ENCODE data around the gene IL10RA. TPM values are rescaled to one million over a fixed set of nuclear protein-coding genes. Genes with fewer than 3 reads are reported as not detected.

IL10RA gene
- total and polyA plus RNA-seq, 4 donors = 7.9 to 52.5 (median 28.2) TPM

DNA sequence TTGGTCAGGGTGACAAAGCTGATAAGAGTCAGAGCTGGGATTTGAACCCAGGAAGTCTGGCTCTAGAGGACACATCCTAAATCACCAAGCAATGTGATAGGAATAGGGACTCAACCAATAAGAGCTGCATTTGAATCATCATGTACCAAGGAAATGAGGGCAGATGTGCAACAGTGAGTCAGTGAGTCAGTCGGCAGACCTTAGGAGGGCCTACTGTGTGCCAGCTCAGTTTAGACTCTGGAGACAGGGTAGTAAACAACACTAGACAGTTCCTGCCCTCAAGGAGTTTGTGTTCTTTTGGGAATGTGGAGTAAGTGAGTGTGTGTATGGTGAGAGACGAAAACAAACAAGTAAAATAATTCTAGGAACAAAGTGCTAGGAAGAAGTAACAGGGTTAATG lies 11.2 kb downstream of the IL10RA start:
- 91% methylated on average over 2 of the region's 2 CpGs for WGBS, 2 donors
- DNase-seq (no peak), ATAC-seq (ENCODE audit: insufficient read depth, low FRiP score) (no peak)
- TF ChIP-seq, protein P1, sequence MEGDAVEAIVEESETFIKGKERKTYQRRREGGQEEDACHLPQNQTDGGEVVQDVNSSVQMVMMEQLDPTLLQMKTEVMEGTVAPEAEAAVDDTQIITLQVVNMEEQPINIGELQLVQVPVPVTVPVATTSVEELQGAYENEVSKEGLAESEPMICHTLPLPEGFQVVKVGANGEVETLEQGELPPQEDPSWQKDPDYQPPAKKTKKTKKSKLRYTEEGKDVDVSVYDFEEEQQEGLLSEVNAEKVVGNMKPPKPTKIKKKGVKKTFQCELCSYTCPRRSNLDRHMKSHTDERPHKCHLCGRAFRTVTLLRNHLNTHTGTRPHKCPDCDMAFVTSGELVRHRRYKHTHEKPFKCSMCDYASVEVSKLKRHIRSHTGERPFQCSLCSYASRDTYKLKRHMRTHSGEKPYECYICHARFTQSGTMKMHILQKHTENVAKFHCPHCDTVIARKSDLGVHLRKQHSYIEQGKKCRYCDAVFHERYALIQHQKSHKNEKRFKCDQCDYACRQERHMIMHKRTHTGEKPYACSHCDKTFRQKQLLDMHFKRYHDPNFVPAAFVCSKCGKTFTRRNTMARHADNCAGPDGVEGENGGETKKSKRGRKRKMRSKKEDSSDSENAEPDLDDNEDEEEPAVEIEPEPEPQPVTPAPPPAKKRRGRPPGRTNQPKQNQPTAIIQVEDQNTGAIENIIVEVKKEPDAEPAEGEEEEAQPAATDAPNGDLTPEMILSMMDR (IDR thresholded peaks at IDR 0.05; ENCODE audit: control extremely low read depth, extremely low read depth) = no peak
- Histone ChIP-seq H3K27ac (ENCODE audit: low read depth in 1 of 2, low read length in 1 of 2) (no peak overlapping the region), H3K27me3 (ENCODE audit: control insufficient read depth in 3 of 3, insufficient read depth in 3 of 3, low read length in 2 of 3) (no peaks in the 10 kb centered on the region), H3K36me3 (ENCODE audit: control insufficient read depth in 4 of 4, insufficient read depth in 4 of 4, low read length in 4 of 4) (peaks cover 0 to 7% (median 0%) of the 10 kb centered on the region in 4 donors), H3K9ac (ENCODE audit: insufficient read depth in 1 of 2, low read length in 2 of 2) (no peak overlapping the region), H3K9me3 (ENCODE audit: control insufficient read depth in 4 of 4, insufficient read depth in 3 of 4, low read length in 3 of 4) (no peaks in the 10 kb centered on the region), H3K4me1 (ENCODE audit: control insufficient read depth in 5 of 5, insufficient read depth in 5 of 5, low read length in 5 of 5) (peaks cover 0 to 11% (median 3%) of the 10 kb centered on the region in 5 donors), H3K4me3 (no peak overlapping the region)

DNA sequence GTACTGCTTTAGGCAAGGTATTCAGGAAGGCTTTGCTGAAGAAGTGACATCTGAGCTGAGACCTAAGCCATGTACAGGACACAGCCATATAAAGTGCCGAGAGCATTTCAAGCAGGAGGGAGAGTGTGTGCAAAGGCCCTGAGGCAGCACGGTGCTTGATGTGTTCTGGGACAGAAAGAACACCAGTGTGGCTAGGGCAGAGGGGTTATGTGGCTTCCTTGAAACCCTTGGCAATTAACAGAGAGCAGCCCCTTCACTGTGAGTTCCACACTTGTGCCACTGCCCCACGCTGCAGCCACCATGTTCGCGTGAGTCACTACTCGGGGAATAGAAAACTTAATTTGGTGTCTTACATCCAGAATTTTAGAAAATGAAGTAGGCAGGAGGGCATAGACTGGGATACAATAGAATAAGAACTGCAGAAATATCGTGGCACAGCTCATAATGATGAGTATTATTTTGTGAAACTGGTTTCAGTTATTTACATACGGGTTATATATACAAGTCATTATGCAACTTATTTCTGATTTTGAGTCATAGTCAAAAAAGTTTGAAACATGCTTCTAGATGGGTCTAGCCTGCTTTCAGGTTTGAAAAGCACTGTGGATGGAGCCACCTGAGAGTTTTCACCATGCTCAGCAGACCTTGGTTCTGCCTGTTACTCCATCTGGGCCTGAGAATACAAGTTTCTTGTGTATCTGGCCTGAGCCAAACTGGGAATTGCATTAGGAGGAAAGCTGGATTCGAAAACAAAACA lies 11.8 kb downstream of the IL10RA start:
- no peak for DNase-seq

DNA sequence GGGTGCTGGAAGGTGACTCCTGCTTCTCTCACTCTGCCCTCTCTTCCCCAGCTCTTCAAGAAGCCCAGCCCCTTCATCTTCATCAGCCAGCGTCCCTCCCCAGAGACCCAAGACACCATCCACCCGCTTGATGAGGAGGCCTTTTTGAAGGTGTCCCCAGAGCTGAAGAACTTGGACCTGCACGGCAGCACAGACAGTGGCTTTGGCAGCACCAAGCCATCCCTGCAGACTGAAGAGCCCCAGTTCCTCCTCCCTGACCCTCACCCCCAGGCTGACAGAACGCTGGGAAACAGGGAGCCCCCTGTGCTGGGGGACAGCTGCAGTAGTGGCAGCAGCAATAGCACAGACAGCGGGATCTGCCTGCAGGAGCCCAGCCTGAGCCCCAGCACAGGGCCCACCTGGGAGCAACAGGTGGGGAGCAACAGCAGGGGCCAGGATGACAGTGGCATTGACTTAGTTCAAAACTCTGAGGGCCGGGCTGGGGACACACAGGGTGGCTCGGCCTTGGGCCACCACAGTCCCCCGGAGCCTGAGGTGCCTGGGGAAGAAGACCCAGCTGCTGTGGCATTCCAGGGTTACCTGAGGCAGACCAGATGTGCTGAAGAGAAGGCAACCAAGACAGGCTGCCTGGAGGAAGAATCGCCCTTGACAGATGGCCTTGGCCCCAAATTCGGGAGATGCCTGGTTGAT lies 12.6 kb downstream of the IL10RA start:
- peaks cover 0 to 19% (median 6%) of the 10 kb centered on the region in 5 donors for H3K4me1 ChIP-seq (ENCODE audit: control insufficient read depth in 5 of 5, insufficient read depth in 5 of 5, low read length in 5 of 5)
- ATAC-seq (ENCODE audit: insufficient read depth, low FRiP score) = no peak
- H3K27ac ChIP-seq (ENCODE audit: low read depth in 1 of 2, low read length in 1 of 2) = no peak overlapping the region

More for the DNA sequence above, 11.8 kb downstream of the IL10RA start:
- no peak for ATAC-seq (ENCODE audit: insufficient read depth, low FRiP score)
- Histone ChIP-seq H3K36me3 (ENCODE audit: control insufficient read depth in 4 of 4, insufficient read depth in 4 of 4, low read length in 4 of 4) (peaks cover 0 to 7% (median 0%) of the 10 kb centered on the region in 4 donors), H3K9ac (ENCODE audit: insufficient read depth in 1 of 2, low read length in 2 of 2) (no peak overlapping the region), H3K27ac (ENCODE audit: low read depth in 1 of 2, low read length in 1 of 2) (no peak overlapping the region), H3K4me1 (ENCODE audit: control insufficient read depth in 5 of 5, insufficient read depth in 5 of 5, low read length in 5 of 5) (peaks cover 0 to 16% (median 5%) of the 10 kb centered on the region in 5 donors), H3K27me3 (ENCODE audit: control insufficient read depth in 3 of 3, insufficient read depth in 3 of 3, low read length in 2 of 3) (no peaks in the 10 kb centered on the region), H3K9me3 (ENCODE audit: control insufficient read depth in 4 of 4, insufficient read depth in 3 of 4, low read length in 3 of 4) (no peaks in the 10 kb centered on the region), H3K4me3 (no peak overlapping the region)
- 88 to 95% methylated on average over 9 of the region's 9 CpGs for WGBS, 2 donors
- TF ChIP-seq, protein P1 (IDR thresholded peaks at IDR 0.05; ENCODE audit: control extremely low read depth, extremely low read depth) = no peak

More for the DNA sequence above, 12.6 kb downstream of the IL10RA start:
- Histone ChIP-seq H3K36me3 (ENCODE audit: control insufficient read depth in 4 of 4, insufficient read depth in 4 of 4, low read length in 4 of 4) (peaks cover 0 to 7% (median 0%) of the 10 kb centered on the region in 4 donors), H3K9me3 (ENCODE audit: control insufficient read depth in 4 of 4, insufficient read depth in 3 of 4, low read length in 3 of 4) (no peaks in the 10 kb centered on the region), H3K27me3 (ENCODE audit: control insufficient read depth in 3 of 3, insufficient read depth in 3 of 3, low read length in 2 of 3) (no peaks in the 10 kb centered on the region), H3K4me3 (no peak overlapping the region), H3K9ac (ENCODE audit: insufficient read depth in 1 of 2, low read length in 2 of 2) (no peak overlapping the region)
- TF ChIP-seq, protein P1 (IDR thresholded peaks at IDR 0.05; ENCODE audit: control extremely low read depth, extremely low read depth) = no peak
- WGBS, 2 donors = 91 to 94% methylated on average over 10 of the region's 10 CpGs
- DNase-seq = no peak

Measured in lung (tissue), 12 donors.